GM18526 (cell line): Measurements from ENCODE around the gene IQCE.

ENCODE experiments used
- POLR2A ChIP-seq: IDR thresholded peaks from 3 replicates; pipeline ENCODE4 v1.6.1; 2011; ENCODE audit not compliant: insufficient read length; ENCODE audit errors: extremely low read depth

IQCE gene

DNA sequence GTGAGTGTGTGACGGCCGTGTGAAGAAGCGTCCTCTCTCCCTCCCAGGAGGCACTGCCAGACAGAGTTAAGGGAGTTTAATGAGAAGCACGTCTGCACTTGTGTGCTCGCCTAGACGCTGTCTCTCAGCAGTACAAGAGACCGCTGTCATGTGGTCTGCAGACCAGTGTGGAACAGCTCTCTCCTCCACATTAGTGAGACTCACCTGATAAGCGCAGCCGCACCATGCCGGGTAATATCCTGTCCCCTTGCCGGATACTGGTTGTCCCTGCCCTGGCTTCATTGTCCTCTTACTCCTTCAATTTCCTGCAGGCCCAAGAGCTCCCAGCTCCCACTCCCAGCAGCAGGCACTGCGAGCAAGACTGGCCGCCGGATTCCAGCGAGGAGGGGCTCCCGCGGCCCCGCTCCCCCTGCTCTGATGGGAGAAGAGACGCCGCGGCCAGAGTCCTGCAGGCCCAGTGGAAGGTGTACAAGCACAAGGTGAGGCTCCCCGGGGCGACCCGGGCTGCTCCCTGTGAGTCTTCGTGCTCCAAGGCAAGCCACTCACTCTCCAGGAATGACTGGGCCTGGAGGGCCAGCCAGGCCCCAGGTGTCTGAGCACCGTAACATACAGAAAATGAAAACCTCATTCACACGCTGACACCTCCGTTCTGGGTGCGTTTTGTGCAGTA lies 39.5 kb downstream of the IQCE start:
- no peak for TF ChIP-seq POLR2A

- no peak for TF ChIP-seq POLR2A
These were observed 42.3 kb downstream of the IQCE start for GRCh38 chr7:2601065-2601464.

DNA sequence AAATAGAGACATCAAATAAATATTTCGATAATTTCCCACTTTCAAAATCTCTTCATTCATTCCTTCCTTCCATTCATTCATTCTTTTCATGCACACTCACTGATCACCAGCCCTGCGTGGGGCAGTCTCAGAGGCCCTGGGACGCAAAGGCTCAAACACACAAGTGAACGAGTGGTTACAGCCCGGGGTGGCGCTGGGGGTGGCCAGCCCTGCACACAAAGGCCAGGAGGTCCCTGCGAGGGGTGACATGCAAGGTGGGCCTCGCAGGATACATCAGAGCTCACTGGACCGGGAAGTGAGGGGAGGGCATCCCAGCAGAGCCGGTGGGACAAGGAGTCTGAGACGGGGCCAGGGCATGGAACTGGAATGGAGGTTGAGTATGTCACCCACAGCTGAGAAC lies 43.1 kb downstream of the IQCE start:
- no peak for TF ChIP-seq POLR2A

- TF ChIP-seq POLR2A: no peak
These were observed 43.7 kb downstream of the IQCE start for GRCh38 chr7:2602406-2603043.

GRCh38 chr7:2603044-2603965 lies 44.5 kb downstream of the IQCE start:
- TF ChIP-seq POLR2A: no peak

DNA sequence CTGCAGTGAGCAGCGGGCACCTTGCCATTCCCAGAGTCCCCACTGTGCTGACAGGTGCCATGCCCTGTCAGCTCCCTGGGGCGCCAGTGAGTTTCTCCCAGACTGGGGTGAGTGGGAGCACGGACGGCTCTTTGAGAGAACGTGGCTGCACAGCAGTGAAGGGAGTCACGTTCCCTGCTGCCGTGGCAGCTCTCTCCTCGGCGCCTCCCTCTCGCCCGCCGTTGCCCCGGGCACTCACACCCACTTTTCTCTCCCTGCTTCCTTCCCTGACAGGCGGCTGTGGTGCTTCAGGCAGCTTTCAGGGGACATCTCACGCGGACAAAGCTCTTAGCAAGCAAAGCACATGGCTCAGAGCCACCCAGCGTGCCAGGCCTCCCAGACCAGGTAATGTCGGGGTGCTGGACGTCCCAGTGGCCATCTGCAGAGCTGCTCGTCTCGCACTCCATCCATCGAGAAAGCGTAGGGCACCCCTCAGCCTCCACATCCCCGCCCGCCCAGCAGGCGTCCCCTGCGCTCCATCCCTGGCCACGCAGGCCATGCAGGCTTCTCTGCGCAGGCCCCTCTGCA lies 45.9 kb downstream of the IQCE start:
- no peak for TF ChIP-seq POLR2A

DNA sequence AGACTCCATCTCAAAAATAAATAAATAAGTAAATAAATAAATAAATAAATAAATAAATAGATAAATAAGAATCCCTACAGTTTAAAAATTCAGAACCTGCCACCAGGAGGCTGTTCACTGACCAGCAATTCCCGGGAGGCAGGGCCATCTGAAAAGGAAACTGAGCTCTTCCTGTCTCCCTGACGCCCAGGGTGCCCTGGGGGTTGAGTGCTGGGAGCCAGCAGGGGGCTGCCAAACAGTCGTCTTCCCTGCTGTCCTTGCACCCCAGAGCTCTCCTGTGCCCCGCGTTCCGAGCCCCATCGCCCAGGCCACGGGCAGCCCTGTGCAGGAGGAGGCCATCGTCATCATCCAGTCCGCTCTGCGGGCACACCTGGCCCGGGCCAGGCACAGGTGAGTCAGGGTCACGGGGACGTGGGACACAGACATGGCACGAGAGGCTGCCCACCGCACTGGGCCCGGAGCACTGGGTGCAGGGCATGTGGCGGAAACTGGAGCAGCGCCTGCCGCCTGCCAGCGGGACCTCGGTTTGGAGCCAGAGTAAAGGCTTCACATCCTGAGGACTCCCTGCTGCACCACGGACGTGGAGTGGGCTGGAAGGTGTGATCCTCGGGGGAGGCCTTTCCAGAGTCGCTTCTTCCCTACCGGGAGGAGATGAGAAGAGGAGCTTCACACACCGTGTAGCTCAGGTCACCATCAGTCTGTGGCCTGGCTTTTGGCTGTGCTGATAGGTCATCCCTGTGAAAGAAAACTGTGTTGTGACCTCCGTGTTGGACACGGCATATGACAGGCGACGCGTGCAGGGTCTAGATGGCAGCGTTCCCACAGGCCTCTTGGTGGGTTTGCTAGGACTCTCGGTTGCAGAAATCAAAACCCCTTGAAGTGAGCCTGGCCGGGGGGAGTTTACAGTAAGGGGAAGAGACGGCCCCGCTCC lies 47.1 kb downstream of the IQCE start:
- TF ChIP-seq POLR2A: no peak

GRCh38 chr7:2606539-2606936 lies 47.8 kb downstream of the IQCE start:
- TF ChIP-seq POLR2A: no peak

DNA sequence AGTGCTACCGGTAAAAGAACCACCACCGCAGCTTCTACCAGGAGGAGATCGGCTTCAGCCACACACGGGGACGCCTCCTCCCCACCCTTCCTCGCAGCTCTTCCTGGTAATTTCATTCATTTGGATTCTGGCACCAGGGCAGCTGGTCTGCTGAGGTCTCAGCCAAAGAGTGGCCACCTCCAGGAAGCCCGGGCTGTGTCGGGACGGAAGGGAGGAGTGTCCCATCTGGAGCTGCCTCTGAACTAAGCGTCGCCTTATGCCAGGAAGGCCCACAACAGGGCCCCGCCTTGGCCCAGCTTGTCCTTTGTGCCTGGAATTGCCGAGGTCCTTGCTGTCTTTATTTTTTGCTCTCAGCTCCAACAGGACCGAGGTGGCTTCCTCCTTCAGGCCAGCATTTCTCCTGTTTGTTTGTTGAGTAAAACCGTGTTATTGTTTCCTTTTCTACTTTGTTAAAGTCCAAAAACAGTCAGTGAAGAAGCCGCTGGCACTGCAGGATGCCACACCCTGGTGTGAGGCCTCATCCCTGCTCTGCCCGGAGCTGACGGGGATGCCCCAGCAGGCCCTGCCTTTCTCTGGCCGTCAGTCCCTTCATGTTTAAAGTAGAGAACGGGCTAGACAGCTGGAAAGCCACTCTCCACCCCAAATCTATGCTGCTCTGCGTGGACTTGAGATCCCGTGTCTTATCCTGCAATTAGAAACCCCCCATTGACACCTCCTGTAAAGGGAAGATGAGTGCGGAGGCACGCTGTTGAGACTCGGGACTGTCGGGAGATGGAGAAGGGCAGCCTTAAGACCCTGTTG lies 48.5 kb downstream of the IQCE start:
- TF ChIP-seq POLR2A: no peak

DNA sequence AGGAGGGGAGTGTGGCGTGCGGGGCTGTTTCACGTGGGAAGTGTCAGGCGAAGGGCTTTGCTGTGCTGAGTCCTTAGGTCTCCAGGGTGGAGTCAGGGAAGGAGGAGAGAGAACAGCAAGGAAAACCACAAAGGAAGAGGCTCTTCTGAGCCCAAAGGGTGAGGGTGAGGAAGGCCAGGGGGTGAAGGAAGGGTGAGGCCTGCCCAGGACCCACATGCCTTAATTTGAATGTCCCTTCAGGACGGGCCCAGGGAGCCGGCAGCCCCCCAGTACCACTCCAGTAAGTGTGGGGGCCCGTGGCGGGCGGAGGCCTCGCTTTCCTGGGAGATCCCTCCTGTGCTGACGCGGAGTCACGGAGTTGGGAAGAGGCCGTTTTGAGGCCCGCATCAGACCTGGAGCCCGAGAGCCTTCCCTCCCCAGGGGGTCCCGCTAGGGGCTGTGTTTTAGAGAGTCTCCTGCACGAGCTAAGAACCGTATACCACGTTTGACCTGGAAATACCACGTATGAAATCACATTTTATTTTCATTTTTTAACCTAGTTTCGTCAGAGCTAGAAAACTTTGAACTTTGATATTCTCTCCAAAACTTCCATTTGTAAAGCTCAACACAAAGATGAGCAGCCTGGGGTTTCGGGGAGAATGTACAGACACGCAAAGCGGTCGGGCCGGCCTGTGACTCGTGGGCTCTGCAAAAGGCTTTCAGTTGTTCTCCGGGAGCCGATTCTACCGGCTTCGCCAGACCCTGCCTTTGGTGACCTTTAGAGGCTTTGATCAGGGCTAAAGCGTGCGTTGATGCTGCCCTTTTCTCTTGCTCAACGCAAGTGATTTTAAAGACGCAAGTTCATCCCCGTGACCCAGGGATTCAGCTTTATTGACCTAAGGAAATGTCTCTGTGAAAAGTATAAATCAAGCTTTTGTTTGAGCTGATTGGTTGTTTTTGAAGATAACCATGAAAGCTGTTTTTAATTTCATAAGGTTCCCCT lies 49.4 kb downstream of the IQCE start:
- no peak for TF ChIP-seq POLR2A

GRCh38 chr7:2608921-2609411 lies 50.2 kb downstream of the IQCE start:
- no peak for TF ChIP-seq POLR2A

DNA sequence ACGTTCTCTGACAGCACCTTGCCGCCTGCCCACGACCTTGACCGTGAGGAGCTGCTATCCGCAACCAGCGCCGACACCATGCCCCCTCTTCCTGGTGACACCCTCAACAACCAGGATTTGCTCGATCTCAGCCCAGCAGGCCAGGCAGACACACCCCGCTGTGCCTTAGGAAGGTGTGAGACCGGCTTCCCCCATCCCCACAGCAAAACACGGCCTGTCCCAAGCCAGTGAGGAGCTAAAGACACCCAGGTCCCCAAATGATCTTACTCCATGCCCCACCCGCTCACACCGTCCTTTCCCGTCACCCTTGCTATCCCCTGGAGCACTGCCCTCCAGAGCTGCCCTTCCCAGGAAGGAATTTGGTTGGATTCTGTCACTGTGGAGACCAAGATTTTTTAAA lies 51.7 kb downstream of the IQCE start:
- no peak for TF ChIP-seq POLR2A
